Measurements from ENCODE around the gene OR2A2.

The OR2A2 gene

DNA sequence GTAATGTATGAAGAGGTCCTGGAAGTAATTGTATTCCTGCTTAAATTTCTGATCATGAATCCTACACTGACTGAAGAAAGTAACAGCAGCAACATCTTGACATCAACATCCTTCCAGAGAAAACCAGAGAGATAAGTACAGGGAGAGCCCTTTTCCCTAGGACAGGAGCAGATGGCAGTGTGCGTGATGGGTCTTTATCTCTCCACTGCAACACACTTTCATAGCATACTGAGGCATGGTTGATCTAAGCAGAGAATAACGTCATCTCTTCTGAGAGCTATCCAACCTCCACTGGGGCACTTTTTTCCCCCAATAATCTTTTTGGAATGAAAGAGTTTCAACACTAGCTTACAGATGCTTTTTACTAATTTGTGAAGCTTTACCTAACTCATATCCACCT, 39.4 kb upstream of the OR2A2 start:
- Histone ChIP-seq H3K4me2 (ENCODE audit: low read length) (no peak overlapping the region), H3K27ac (ENCODE audit: low read depth, low read length) (no peak overlapping the region), H4K20me1 (ENCODE audit: control insufficient read depth, insufficient read depth, low read depth, low read length) (no peaks in the 10 kb centered on the region), H3K27me3 (ENCODE audit: control insufficient read depth, low read length) (no peaks in the 10 kb centered on the region), H3K4me1 (ENCODE audit: control insufficient read depth, low read length) (no peaks in the 10 kb centered on the region), H3K9me3 (ENCODE audit: control insufficient read depth, insufficient read depth, low read length) (no peaks in the 10 kb centered on the region), H3K9me2 (replicated peaks; ENCODE audit: control insufficient read depth, low read length) (no peaks in the 10 kb centered on the region), H3K4me3 (ENCODE audit: low read length) (no peak overlapping the region), H3F3A (ENCODE audit: control insufficient read depth, insufficient read depth) (no peaks in the 10 kb centered on the region), H3K79me2 (ENCODE audit: control insufficient read depth, low read length) (no peaks in the 10 kb centered on the region), H3K36me3 (ENCODE audit: control insufficient read depth, low read length) (no peaks in the 10 kb centered on the region)
- TF ChIP-seq, protein P1, sequence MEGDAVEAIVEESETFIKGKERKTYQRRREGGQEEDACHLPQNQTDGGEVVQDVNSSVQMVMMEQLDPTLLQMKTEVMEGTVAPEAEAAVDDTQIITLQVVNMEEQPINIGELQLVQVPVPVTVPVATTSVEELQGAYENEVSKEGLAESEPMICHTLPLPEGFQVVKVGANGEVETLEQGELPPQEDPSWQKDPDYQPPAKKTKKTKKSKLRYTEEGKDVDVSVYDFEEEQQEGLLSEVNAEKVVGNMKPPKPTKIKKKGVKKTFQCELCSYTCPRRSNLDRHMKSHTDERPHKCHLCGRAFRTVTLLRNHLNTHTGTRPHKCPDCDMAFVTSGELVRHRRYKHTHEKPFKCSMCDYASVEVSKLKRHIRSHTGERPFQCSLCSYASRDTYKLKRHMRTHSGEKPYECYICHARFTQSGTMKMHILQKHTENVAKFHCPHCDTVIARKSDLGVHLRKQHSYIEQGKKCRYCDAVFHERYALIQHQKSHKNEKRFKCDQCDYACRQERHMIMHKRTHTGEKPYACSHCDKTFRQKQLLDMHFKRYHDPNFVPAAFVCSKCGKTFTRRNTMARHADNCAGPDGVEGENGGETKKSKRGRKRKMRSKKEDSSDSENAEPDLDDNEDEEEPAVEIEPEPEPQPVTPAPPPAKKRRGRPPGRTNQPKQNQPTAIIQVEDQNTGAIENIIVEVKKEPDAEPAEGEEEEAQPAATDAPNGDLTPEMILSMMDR (IDR thresholded peaks at IDR 0.05; ENCODE audit: low read depth, low read length, poor library complexity, severe bottlenecking), result no peak
- no peak for TF ChIP-seq EZH2phosphoT487 (IDR thresholded peaks at IDR 0.05; ENCODE audit: borderline replicate concordance, low read length)

DNA sequence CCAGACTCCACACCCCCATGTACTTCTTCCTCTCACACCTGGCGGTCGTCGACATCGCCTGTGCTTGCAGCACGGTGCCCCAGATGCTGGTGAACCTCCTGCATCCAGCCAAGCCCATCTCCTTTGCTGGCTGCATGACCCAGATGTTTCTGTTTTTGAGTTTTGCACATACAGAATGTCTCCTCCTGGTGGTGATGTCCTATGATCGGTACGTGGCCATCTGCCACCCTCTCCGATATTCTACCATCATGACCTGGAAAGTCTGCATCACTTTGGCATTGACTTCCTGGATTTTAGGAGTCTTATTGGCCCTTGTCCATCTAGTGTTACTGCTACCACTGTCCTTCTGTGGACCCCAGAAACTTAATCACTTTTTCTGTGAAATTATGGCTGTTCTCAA, 35.0 kb upstream of the OR2A2 start:
- Histone ChIP-seq H3F3A (ENCODE audit: control insufficient read depth, insufficient read depth) (no peaks in the 10 kb centered on the region), H3K36me3 (ENCODE audit: control insufficient read depth, low read length) (no peaks in the 10 kb centered on the region), H3K27me3 (ENCODE audit: control insufficient read depth, low read length) (no peaks in the 10 kb centered on the region), H3K4me2 (ENCODE audit: low read length) (no peak overlapping the region), H3K27ac (ENCODE audit: low read depth, low read length) (no peak overlapping the region), H3K4me1 (ENCODE audit: control insufficient read depth, low read length) (no peaks in the 10 kb centered on the region), H3K79me2 (ENCODE audit: control insufficient read depth, low read length) (no peaks in the 10 kb centered on the region), H4K20me1 (ENCODE audit: control insufficient read depth, insufficient read depth, low read depth, low read length) (no peaks in the 10 kb centered on the region), H3K9me3 (ENCODE audit: control insufficient read depth, insufficient read depth, low read length) (no peaks in the 10 kb centered on the region), H3K4me3 (ENCODE audit: low read length) (no peak overlapping the region), H3K9me2 (replicated peaks; ENCODE audit: control insufficient read depth, low read length) (no peaks in the 10 kb centered on the region)
- TF ChIP-seq, protein P1 (IDR thresholded peaks at IDR 0.05; ENCODE audit: low read depth, low read length, poor library complexity, severe bottlenecking), result no peak
- TF ChIP-seq EZH2phosphoT487 (IDR thresholded peaks at IDR 0.05; ENCODE audit: borderline replicate concordance, low read length), result no peak

DNA sequence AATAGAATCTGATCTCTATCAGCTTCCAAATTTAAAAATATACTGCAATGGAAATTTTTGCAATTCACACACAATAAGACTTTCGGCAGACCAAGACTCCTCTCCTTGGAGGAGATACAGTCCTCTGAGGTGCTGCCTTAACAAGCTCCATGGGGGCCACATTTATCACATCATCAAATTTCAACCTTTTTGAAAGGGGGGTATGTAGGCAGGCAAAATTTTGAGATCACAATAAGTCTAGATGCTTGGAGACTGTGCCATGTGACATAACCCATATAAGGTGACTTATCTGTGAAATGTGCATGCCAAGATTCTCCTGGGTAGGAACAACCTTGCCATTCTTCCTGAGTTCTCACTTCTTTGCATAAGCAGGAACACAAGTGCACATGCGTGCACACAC, 23.4 kb upstream of the OR2A2 start, which contains the start of gene OR2A12:
Gene OR2A12, plus strand, starts transcription at position 301 of the 400 bp plus-strand sequence. CDS start 8,830 bp downstream, outside the sequence.
- Histone ChIP-seq H3K9me3 (ENCODE audit: control insufficient read depth, insufficient read depth, low read length) (no peaks in the 10 kb centered on the region), H3F3A (ENCODE audit: control insufficient read depth, insufficient read depth) (no peaks in the 10 kb centered on the region), H4K20me1 (ENCODE audit: control insufficient read depth, insufficient read depth, low read depth, low read length) (no peaks in the 10 kb centered on the region), H3K4me1 (ENCODE audit: control insufficient read depth, low read length) (no peaks in the 10 kb centered on the region), H3K36me3 (ENCODE audit: control insufficient read depth, low read length) (no peaks in the 10 kb centered on the region), H3K9me2 (replicated peaks; ENCODE audit: control insufficient read depth, low read length) (no peaks in the 10 kb centered on the region), H3K27me3 (ENCODE audit: control insufficient read depth, low read length) (no peaks in the 10 kb centered on the region), H3K79me2 (ENCODE audit: control insufficient read depth, low read length) (no peaks in the 10 kb centered on the region), H3K4me2 (ENCODE audit: low read length) (no peak within 1 kb of the TSS), H3K4me3 (ENCODE audit: low read length) (no peak within 1 kb of the TSS), H3K27ac (ENCODE audit: low read depth, low read length) (no peak within 1 kb of the TSS)
- TF ChIP-seq, protein P1 (IDR thresholded peaks at IDR 0.05; ENCODE audit: low read depth, low read length, poor library complexity, severe bottlenecking), result no peak
- no peak for TF ChIP-seq EZH2phosphoT487 (IDR thresholded peaks at IDR 0.05; ENCODE audit: borderline replicate concordance, low read length)

Measured in DOHH2 (cell line).